HepG2 (cell line): ENCODE results near the gene FRMD5. TPM values are rescaled to one million over a fixed set of nuclear protein-coding genes. Genes with fewer than 3 reads are reported as not detected.
A peak's percentile ranks its signal among the peaks of the same experiment; 100 is the strongest.

Experiments
- ATAC-seq: fragments of 200-7000 bp; cut with Tn5 transposase; 3 replicates; pipeline ENCODE4 v1.9.1; 2020; ENCODE audit warnings: mild to moderate bottlenecking, moderate library complexity
- Bru-seq: library from RNA; stranded (reverse); fragments of 400-500 nt; gene quantifications from one replicate; lab custom pipeline; 2021; lab: Mats Ljungman, UMichigan
- BruChase-seq, 2 experiments: library from RNA; stranded (reverse); fragments of 400-500 nt; gene quantifications; one replicate each; lab custom pipeline; 2021; lab: Mats Ljungman, UMichigan
- BruUV-seq: library from RNA; stranded (reverse); fragments of 400-500 nt; replicated peaks from 2 replicates; lab custom pipeline; 2021; lab: Mats Ljungman, UMichigan
- CTCF ChIA-PET: fragments of 300-600 bp; formaldehyde crosslinking; extraction: SDS; loops from one replicate; lab custom pipeline; 2021; ENCODE audit warnings: low total read pairs, inconsistent platforms, low intra/inter-chr PET ratio; lab: Yijun Ruan, JAX
- POLR2A ChIA-PET: fragments of 350-600 bp; sonication (Branson Sonifier 250); formaldehyde crosslinking; loops from one replicate; lab custom pipeline; 2020; ENCODE audit warnings: antibody characterized with exemption, inconsistent platforms; lab: Yijun Ruan, JAX
- DNase-seq: peaks from one replicate; pipeline ENCODE4 v3.0.0-alpha.2; 2015; ENCODE audit warnings: low spot score
- FAIRE-seq: peaks from 3 replicates; lab custom pipeline; 2011; peaks lifted over from hg19 to GRCh38; lab: Jason Lieb, UNC
- H2AFZ ChIP-seq: one replicate; pipeline ENCODE4 v1.6.1; 2011; ENCODE audit warnings: low read length, inconsistent platforms
- H3K27ac ChIP-seq: fragments of 300-600 bp; 3 replicates; pipeline ENCODE4 v1.8.0; 2011; ENCODE audit warnings: mixed run types, mild to moderate bottlenecking, mixed read lengths, low read length, inconsistent platforms; ENCODE audit not compliant: insufficient read depth; ENCODE audit errors: extremely low read length
- H3K27me3 ChIP-seq, 2 experiments: fragments of 200-600 bp in 1 of 2; 2 replicates in 1 of 2; 3 replicates in 1 of 2; pipeline versions ENCODE4 v1.6.0 to v1.8.0; 2011; ENCODE audit warnings: low read length in 2 of 2, mild to moderate bottlenecking in 2 of 2, moderate library complexity in 2 of 2, inconsistent platforms in 1 of 2; ENCODE audit not compliant: insufficient read depth in 2 of 2, control insufficient read depth in 1 of 2
- H3K36me3 ChIP-seq, 2 experiments: fragments of 200-600 bp in 1 of 2; replicated peaks in 1 of 2; 2 replicates in 1 of 2; 3 replicates in 1 of 2; pipeline versions ENCODE4 v1.5.1 to v1.8.0; 2011; ENCODE audit warnings: low read length in 2 of 2, inconsistent platforms in 1 of 2; ENCODE audit not compliant: insufficient read depth in 2 of 2, control insufficient read depth in 1 of 2
- H3K4me1 ChIP-seq: 2 replicates; pipeline ENCODE4 v1.5.1; 2012; ENCODE audit warnings: low read length, inconsistent platforms; ENCODE audit not compliant: insufficient read depth
- H3K4me2 ChIP-seq: 2 replicates; pipeline ENCODE4 v1.6.0; 2011; ENCODE audit warnings: low read depth, low read length, inconsistent platforms
- H3K4me3 ChIP-seq, 3 experiments: fragments of 200-600 bp in 1 of 3; sonication (generic), shearing (Covaris generic) in 1 of 3; replicated peaks in 1 of 3; 2 replicates each; pipeline ENCODE4 v1.5.1; 2011 to 2016; ENCODE audit warnings: low read length in 3 of 3, inconsistent platforms in 2 of 3, low read depth in 2 of 3, mild to moderate bottlenecking in 2 of 3, control low read depth in 1 of 3, mixed read lengths in 1 of 3; ENCODE audit not compliant: insufficient read depth in 1 of 3
- H3K79me2 ChIP-seq: one replicate; pipeline ENCODE4 v1.6.1; 2011; ENCODE audit warnings: low read length, inconsistent platforms; ENCODE audit not compliant: insufficient read depth
- H3K9ac ChIP-seq: 2 replicates; pipeline ENCODE4 v1.6.0; 2011; ENCODE audit warnings: mild to moderate bottlenecking, low read depth, low read length, inconsistent platforms; ENCODE audit not compliant: insufficient read depth
- H3K9me3 ChIP-seq: 2 replicates; pipeline ENCODE4 v1.5.1; 2012; ENCODE audit warnings: mild to moderate bottlenecking, low read length
- H4K20me1 ChIP-seq: 2 replicates; pipeline ENCODE4 v1.6.0; 2011; ENCODE audit warnings: inconsistent platforms, mild to moderate bottlenecking, low read length, moderate library complexity; ENCODE audit not compliant: insufficient read depth
- ARNTL ChIP-seq: sonication (generic); formaldehyde crosslinking; IDR thresholded peaks from 2 replicates; pipeline ENCODE4 v1.4.0; 2020; ENCODE audit warnings: mild to moderate bottlenecking, missing genetic modification reagents
- PLRG1 ChIP-seq: fragments of 450-650 bp; conservative IDR thresholded peaks from 2 replicates; pipeline ENCODE4 v1.6.1; 2016
- POGZ ChIP-seq: sonication (generic); formaldehyde crosslinking; IDR thresholded peaks from 2 replicates; pipeline ENCODE4 v1.4.0; 2020; ENCODE audit warnings: mild to moderate bottlenecking, missing genetic modification reagents
- SOX13 ChIP-seq, 3 experiments: fragments of 450-650 bp in 1 of 3; sonication (generic) in 1 of 3; formaldehyde crosslinking in 1 of 3; IDR thresholded peaks in 2 of 3; conservative IDR thresholded peaks in 1 of 3; 2 replicates each; pipeline versions ENCODE4 v1.5.0 to v1.6.1; 2016 to 2020; ENCODE audit warnings: antibody characterized with exemption in 1 of 3, mild to moderate bottlenecking in 1 of 3, missing compliant biosample characterization in 1 of 3, missing genetic modification reagents in 1 of 3, moderate library complexity in 1 of 3
- WIZ ChIP-seq: sonication (generic); formaldehyde crosslinking; IDR thresholded peaks from 2 replicates; pipeline ENCODE4 v1.5.1; 2020; ENCODE audit warnings: mild to moderate bottlenecking, missing genetic modification reagents
- ZBTB42 ChIP-seq: sonication (generic); formaldehyde crosslinking; IDR thresholded peaks from 2 replicates; pipeline ENCODE4 v1.5.0; 2020; ENCODE audit warnings: mild to moderate bottlenecking, missing genetic modification reagents
- ZNF674 ChIP-seq: sonication (generic); formaldehyde crosslinking; IDR thresholded peaks from 2 replicates; pipeline ENCODE4 v1.5.0; 2020; ENCODE audit warnings: low read depth, mild to moderate bottlenecking, missing genetic modification reagents
- WGBS: methylation state at CpG from one replicate; pipeline ENCODE4 v1.1.6; 2017; ENCODE audit warnings: low lambda C conversion rate; 5-methylcytosine and 5-hydroxymethylcytosine counted together
- in situ Hi-C: cut with HindIII; loops from 2 replicates; pipeline ENCODE4 v1.10.0; 2017; ENCODE audit warnings: low pct_unique_long_range_greater_than_20kb; ENCODE audit not compliant: extremely low pct_ligation_motif_present
- intact Hi-C: fragments of 100-400 bp; cut with micrococcal nuclease; formaldehyde crosslinking; loops from one replicate; pipeline ENCODE4 v1.10.0; 2022; ENCODE audit not compliant: unreplicated experiment
- long read RNA-seq, 2 experiments: library from RNA in 1 of 2; library from polyadenylated mRNA in 1 of 2; stranded (forward) in 1 of 2; unstranded in 1 of 2; transcript quantifications; one replicate each; pipeline ENCODE4 v2.0.0, GENCODE V29; 2019 to 2022
- polyA minus RNA-seq, 3 experiments: library from RNA; depleted of rRNA, polyadenylated mRNA; stranded (reverse); fragments of >200 nt; gene quantifications; 2 replicates each; pipeline ENCODE4 v1.2.3, GENCODE V29; 2011; ENCODE audit warnings: low replicate concordance in 1 of 3
- polyA plus RNA-seq, 8 experiments: library from polyadenylated mRNA; depleted of rRNA in 3 of 8; stranded (reverse) in 7 of 8; unstranded in 1 of 8; fragments of >200 nt; fragmentation: Illumina TruSeq in 4 of 8; extraction: Trizol in 4 of 8; gene quantifications; 2 replicates each; pipeline versions ENCODE4 v1.2.1 to v1.2.3, GENCODE V29; 2011 to 2016; ENCODE audit warnings: low read depth in 4 of 8, missing spikeins in 1 of 8, mixed read lengths in 1 of 8; ENCODE audit not compliant: insufficient read depth in 1 of 8
- total RNA-seq, 5 experiments: library from RNA; depleted of rRNA; stranded (reverse); fragments of >200 nt; fragmentation: Illumina TruSeq; extraction: Trizol; gene quantifications; 2 replicates each; pipeline ENCODE4 v1.2.3, GENCODE V29; 2016; ENCODE audit warnings: low read depth in 1 of 5
- TF ChIP-seq, protein P1 (sequence below): sonication (generic); formaldehyde crosslinking; IDR thresholded peaks from 2 replicates; pipeline ENCODE4 v1.5.0; 2020; ENCODE audit warnings: missing genetic modification reagents
- TF ChIP-seq, protein P2 (sequence below): sonication (generic); formaldehyde crosslinking; IDR thresholded peaks from 2 replicates; pipeline ENCODE4 v1.8.0; 2022; ENCODE audit warnings: missing genetic modification reagents, mild to moderate bottlenecking, inconsistent platforms, borderline replicate concordance
- TF ChIP-seq, protein P3 (sequence below): sonication (generic); formaldehyde crosslinking; IDR thresholded peaks from 2 replicates; pipeline ENCODE4 v1.4.0; 2020; ENCODE audit warnings: missing genetic modification reagents

Gene FRMD5
- total RNA-seq (2016; rRNA removed; fragmentation: Illumina TruSeq; extraction: Trizol) (0.93 and 1.00 TPM in 2 replicates), polyA plus RNA-seq (2011; rRNA removed) (1.5 and 1.8 TPM in 2 replicates), polyA minus RNA-seq (2011; rRNA and poly(A)+ RNA removed; ENCODE audit: low replicate concordance) (4.3 and 5.0 TPM in 2 replicates), Bru-seq, nascent RNA (percentile 49 among the genes with signal in this experiment), BruChase-seq, experiment 1, labeled RNA remaining after a 6-hour chase (percentile 54 among the genes with signal in this experiment), BruChase-seq, experiment 2, labeled RNA remaining after a 2-hour chase (percentile 58 among the genes with signal in this experiment)
- total RNA-seq (2016; cell fraction: cytosol; rRNA removed; fragmentation: Illumina TruSeq; extraction: Trizol; ENCODE audit: low read depth), result 0.30 and 0.53 TPM in 2 replicates
- 1.00 and 1.2 TPM in 2 replicates for total RNA-seq (2016; cell fraction: insoluble cytoplasmic fraction; rRNA removed; fragmentation: Illumina TruSeq; extraction: Trizol)
- 0.53 and 0.93 TPM in 2 replicates for total RNA-seq (2016; cell fraction: membrane; rRNA removed; fragmentation: Illumina TruSeq; extraction: Trizol)
- 1.1 and 1.7 TPM in 2 replicates for total RNA-seq (2016; cell fraction: nucleus; rRNA removed; fragmentation: Illumina TruSeq; extraction: Trizol)
- polyA plus RNA-seq (2011; cell fraction: cytosol; rRNA removed), result 1.3 and 1.4 TPM in 2 replicates
- polyA plus RNA-seq (2011; cell fraction: nucleus; rRNA removed), result 2.4 and 2.5 TPM in 2 replicates
- 0.36 and 0.67 TPM in 2 replicates for polyA plus RNA-seq (2012)
- polyA plus RNA-seq (2016; cell fraction: cytosol; fragmentation: Illumina TruSeq; extraction: Trizol; ENCODE audit: low read depth), result 0.14 and 0.16 TPM in 2 replicates
- polyA plus RNA-seq (2016; cell fraction: insoluble cytoplasmic fraction; fragmentation: Illumina TruSeq; extraction: Trizol; ENCODE audit: low read depth), result 0.88 and 1.3 TPM in 2 replicates
- 0.37 and 0.39 TPM in 2 replicates for polyA plus RNA-seq (2016; cell fraction: membrane; fragmentation: Illumina TruSeq; extraction: Trizol; ENCODE audit: low read depth)
- polyA plus RNA-seq (2016; cell fraction: nucleus; fragmentation: Illumina TruSeq; extraction: Trizol; ENCODE audit: insufficient read depth, low read depth), result 1.9 and 2.7 TPM in 2 replicates
- 1.1 and 1.3 TPM in 2 replicates for polyA minus RNA-seq (2011; cell fraction: cytosol; rRNA and poly(A)+ RNA removed)
- polyA minus RNA-seq (2011; cell fraction: nucleus; rRNA and poly(A)+ RNA removed), result 3.0 and 3.7 TPM in 2 replicates
- long read RNA-seq, experiment 1, result 0 reads
- long read RNA-seq, experiment 2, partial matches to known transcripts, result 1 of 1 reads
- long read RNA-seq, experiment 2, other reads (novel, unspliced or antisense), result 0 of 1 reads

DNA sequence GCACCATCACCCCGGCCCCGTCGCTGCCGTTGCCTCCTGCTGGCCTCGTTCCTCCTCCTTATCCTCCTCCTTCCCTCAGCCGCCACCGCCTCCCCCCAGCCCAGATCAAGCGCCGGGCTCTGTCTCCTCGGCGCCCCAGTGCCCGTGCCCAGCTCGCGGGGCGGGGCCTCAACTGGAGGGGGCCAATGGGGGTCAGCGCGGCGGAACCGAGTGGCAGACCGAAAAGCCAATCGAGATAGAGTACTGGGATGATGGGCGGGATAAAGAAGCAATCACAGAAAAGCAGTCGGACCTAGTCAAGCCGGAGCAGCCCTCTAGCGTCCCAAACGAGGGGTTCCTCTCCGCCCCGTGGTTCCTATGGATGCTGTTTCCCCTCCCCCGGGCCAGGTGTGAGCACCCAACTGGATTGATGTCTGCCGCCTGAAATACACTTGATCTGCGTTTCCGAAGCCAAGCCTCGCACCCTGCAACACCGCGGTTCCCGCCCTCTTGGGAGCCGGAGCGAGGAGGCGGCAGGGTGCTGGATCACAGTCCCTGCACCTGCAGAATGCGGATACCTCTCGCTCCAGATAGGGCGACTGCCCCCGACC, at the start of gene FRMD5:
Gene FRMD5, minus strand, starts transcription at position 121 of the 590 bp plus-strand sequence.
- POLR2A ChIA-PET, result no interaction called here
- no peaks in the 10 kb centered on the region for H4K20me1 ChIP-seq
- no peak within 1 kb of the TSS for H3K27ac ChIP-seq
- no peaks in the 10 kb centered on the region for H3K9me3 ChIP-seq
- H2AFZ ChIP-seq, result no peak within 1 kb of the TSS
- peaks cover 0 to 18% of the 10 kb centered on the region in 2 experiments; a peak in 2 of 5 replicates for H3K27me3 ChIP-seq
- ATAC-seq, result peak; percentile 98
- in situ Hi-C loops (no loop called here), intact Hi-C loops (no loop called here)
- H3K4me2 ChIP-seq, result peak within 1 kb of the TSS; percentile 75
- peak; percentile 85 for DNase-seq
- CTCF ChIA-PET, result no interaction called here
- peak within 1 kb of the TSS; percentile 28 to 72 (median 63) for H3K4me3 ChIP-seq
- BruUV-seq, result no TSS peak
- peaks cover 38% of the 10 kb centered on the region for H3K4me1 ChIP-seq
- H3K79me2 ChIP-seq, result no peaks in the 10 kb centered on the region
- H3K9ac ChIP-seq, result no peak within 1 kb of the TSS
- FAIRE-seq, result peak; percentile 43
- WGBS, result 1% methylated on average over 26 of the region's 43 CpGs
- H3K36me3 ChIP-seq, result no peaks in the 10 kb centered on the region
- no peak for TF ChIP-seq ZNF674 (CRISPR knock-in tag)
- TF ChIP-seq, protein P1, sequence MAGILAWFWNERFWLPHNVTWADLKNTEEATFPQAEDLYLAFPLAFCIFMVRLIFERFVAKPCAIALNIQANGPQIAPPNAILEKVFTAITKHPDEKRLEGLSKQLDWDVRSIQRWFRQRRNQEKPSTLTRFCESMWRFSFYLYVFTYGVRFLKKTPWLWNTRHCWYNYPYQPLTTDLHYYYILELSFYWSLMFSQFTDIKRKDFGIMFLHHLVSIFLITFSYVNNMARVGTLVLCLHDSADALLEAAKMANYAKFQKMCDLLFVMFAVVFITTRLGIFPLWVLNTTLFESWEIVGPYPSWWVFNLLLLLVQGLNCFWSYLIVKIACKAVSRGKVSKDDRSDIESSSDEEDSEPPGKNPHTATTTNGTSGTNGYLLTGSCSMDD (CRISPR knock-in tag), result no peak
- no peak for TF ChIP-seq SOX13 (IDR thresholded peaks at IDR 0.05)
- TF ChIP-seq SOX13 (CRISPR knock-in tag; conservative IDR thresholded peaks at IDR 0.05 in 1 of 2, IDR thresholded peaks at IDR 0.05 in 1 of 2), result no peak
- no peak for TF ChIP-seq WIZ (CRISPR knock-in tag)
- no peak for TF ChIP-seq ZBTB42 (CRISPR knock-in tag)
- 0 out of 2 replicates have a peak, but pooled peaks have one; percentile 42 for TF ChIP-seq ARNTL (CRISPR knock-in tag)
- TF ChIP-seq POGZ (CRISPR knock-in tag), result 0 out of 2 replicates have a peak, but pooled peaks have one; percentile 38
- TF ChIP-seq, protein P2, sequence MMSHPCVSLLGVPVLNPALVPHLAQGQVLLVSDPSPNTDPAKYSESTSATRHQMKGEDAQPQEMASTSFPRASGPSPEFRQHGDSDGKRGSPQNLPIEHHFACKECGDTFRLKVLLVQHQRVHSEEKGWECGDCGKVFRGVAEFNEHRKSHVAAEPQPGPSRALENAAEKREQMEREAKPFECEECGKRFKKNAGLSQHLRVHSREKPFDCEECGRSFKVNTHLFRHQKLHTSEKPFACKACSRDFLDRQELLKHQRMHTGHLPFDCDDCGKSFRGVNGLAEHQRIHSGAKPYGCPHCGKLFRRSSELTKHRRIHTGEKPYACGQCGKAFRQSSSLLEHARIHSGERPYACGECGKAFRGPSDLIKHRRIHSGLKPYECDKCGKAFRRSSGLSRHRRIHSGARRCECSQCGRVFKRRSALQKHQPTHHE (CRISPR knock-in tag), result no peak
- TF ChIP-seq, protein P3, sequence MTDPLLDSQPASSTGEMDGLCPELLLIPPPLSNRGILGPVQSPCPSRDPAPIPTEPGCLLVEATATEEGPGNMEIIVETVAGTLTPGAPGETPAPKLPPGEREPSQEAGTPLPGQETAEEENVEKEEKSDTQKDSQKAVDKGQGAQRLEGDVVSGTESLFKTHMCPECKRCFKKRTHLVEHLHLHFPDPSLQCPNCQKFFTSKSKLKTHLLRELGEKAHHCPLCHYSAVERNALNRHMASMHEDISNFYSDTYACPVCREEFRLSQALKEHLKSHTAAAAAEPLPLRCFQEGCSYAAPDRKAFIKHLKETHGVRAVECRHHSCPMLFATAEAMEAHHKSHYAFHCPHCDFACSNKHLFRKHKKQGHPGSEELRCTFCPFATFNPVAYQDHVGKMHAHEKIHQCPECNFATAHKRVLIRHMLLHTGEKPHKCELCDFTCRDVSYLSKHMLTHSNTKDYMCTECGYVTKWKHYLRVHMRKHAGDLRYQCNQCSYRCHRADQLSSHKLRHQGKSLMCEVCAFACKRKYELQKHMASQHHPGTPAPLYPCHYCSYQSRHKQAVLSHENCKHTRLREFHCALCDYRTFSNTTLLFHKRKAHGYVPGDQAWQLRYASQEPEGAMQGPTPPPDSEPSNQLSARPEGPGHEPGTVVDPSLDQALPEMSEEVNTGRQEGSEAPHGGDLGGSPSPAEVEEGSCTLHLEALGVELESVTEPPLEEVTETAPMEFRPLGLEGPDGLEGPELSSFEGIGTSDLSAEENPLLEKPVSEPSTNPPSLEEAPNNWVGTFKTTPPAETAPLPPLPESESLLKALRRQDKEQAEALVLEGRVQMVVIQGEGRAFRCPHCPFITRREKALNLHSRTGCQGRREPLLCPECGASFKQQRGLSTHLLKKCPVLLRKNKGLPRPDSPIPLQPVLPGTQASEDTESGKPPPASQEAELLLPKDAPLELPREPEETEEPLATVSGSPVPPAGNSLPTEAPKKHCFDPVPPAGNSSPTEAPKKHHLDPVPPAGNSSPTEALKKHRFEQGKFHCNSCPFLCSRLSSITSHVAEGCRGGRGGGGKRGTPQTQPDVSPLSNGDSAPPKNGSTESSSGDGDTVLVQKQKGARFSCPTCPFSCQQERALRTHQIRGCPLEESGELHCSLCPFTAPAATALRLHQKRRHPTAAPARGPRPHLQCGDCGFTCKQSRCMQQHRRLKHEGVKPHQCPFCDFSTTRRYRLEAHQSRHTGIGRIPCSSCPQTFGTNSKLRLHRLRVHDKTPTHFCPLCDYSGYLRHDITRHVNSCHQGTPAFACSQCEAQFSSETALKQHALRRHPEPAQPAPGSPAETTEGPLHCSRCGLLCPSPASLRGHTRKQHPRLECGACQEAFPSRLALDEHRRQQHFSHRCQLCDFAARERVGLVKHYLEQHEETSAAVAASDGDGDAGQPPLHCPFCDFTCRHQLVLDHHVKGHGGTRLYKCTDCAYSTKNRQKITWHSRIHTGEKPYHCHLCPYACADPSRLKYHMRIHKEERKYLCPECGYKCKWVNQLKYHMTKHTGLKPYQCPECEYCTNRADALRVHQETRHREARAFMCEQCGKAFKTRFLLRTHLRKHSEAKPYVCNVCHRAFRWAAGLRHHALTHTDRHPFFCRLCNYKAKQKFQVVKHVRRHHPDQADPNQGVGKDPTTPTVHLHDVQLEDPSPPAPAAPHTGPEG (CRISPR knock-in tag), result peak; percentile 68
- no peak for TF ChIP-seq PLRG1
